ENCODE measurements around the gene DPP6. TPM values are rescaled to one million over a fixed set of nuclear protein-coding genes. Genes with fewer than 3 reads are reported as not detected.

DPP6 gene
- total RNA-seq, 2 experiments from 2014 or later: not detected

- intact Hi-C loops (cut with DNase I, micrococcal nuclease): no loop called here
- Mint-ChIP-seq H3K36me3 (ENCODE audit: low read depth) (no peaks in the 10 kb centered on the region), H3K9me3 (no peaks in the 10 kb centered on the region), H3K27me3 (peaks cover 3% of the 10 kb centered on the region), H3K27ac (no peak overlapping the region), H3K4me3 (no peak overlapping the region), H3K4me1 (ENCODE audit: low read depth) (no peaks in the 10 kb centered on the region)
- Histone ChIP-seq H3K9me3 (ENCODE audit: control insufficient read depth in 1 of 2, insufficient read depth in 1 of 2, low read length in 2 of 2) (peaks cover 0 to 26% of the 10 kb centered on the region in 2 experiments), H3K4me1 (ENCODE audit: insufficient read depth, low read length) (no peaks in the 10 kb centered on the region), H3K4me3 (ENCODE audit: low read length) (no peak overlapping the region), H3K27ac (ENCODE audit: low read depth in 1 of 2, low read length in 2 of 2) (no peak overlapping the region), H3K27me3 (ENCODE audit: control insufficient read depth in 1 of 2, insufficient read depth in 2 of 2, low read length in 2 of 2) (peaks cover 0 to 6% of the 10 kb centered on the region in 2 experiments), H3K36me3 (ENCODE audit: insufficient read depth, low read length) (no peaks in the 10 kb centered on the region)
- no peak for ATAC-seq (ENCODE audit: poor library complexity)
- ChIA-PET POLR2A (no interaction called here), CTCF (no interaction called here)
- no peak for TF ChIP-seq CTCF (IDR thresholded peaks at IDR 0.05)
- DNase-seq: no peak
These were observed 834.4 kb downstream of the DPP6 start for GRCh38 chr7:154886591-154886990.

GRCh38 chr7:154888690-154889089 is 836.5 kb downstream of the DPP6 start:
- no peaks in the 10 kb centered on the region for H3K36me3 ChIP-seq (ENCODE audit: insufficient read depth, low read length)
- no peak overlapping the region for H3K27ac ChIP-seq (ENCODE audit: low read depth in 1 of 2, low read length in 2 of 2)
- POLR2A ChIA-PET: no interaction called here
- peaks cover 0 to 30% of the 10 kb centered on the region in 2 experiments for H3K9me3 ChIP-seq (ENCODE audit: control insufficient read depth in 1 of 2, insufficient read depth in 1 of 2, low read length in 2 of 2)
- CTCF ChIA-PET: no interaction called here
- Mint-ChIP-seq H3K4me3 (no peak overlapping the region), H3K9me3 (no peaks in the 10 kb centered on the region), H3K27me3 (peaks cover 14% of the 10 kb centered on the region), H3K4me1 (ENCODE audit: low read depth) (no peaks in the 10 kb centered on the region), H3K36me3 (ENCODE audit: low read depth) (no peaks in the 10 kb centered on the region), H3K27ac (no peak overlapping the region)
- ATAC-seq (ENCODE audit: poor library complexity): no peak
- H3K4me3 ChIP-seq (ENCODE audit: low read length): no peak overlapping the region
- peaks cover 0 to 6% of the 10 kb centered on the region in 2 experiments for H3K27me3 ChIP-seq (ENCODE audit: control insufficient read depth in 1 of 2, insufficient read depth in 2 of 2, low read length in 2 of 2)
- intact Hi-C loops (cut with DNase I, micrococcal nuclease): no loop called here
- H3K4me1 ChIP-seq (ENCODE audit: insufficient read depth, low read length): no peaks in the 10 kb centered on the region
- TF ChIP-seq CTCF (IDR thresholded peaks at IDR 0.05): no peak
- no peak for DNase-seq

- H3K9me3 Mint-ChIP-seq: no peaks in the 10 kb centered on the region
- Histone ChIP-seq H3K27ac (ENCODE audit: low read depth in 1 of 2, low read length in 2 of 2) (no peak overlapping the region), H3K27me3 (ENCODE audit: control insufficient read depth in 1 of 2, insufficient read depth in 2 of 2, low read length in 2 of 2) (peaks cover 0 to 10% of the 10 kb centered on the region in 2 experiments), H3K4me1 (ENCODE audit: insufficient read depth, low read length) (no peaks in the 10 kb centered on the region), H3K9me3 (ENCODE audit: control insufficient read depth in 1 of 2, insufficient read depth in 1 of 2, low read length in 2 of 2) (peaks cover 0 to 15% of the 10 kb centered on the region in 2 experiments), H3K36me3 (ENCODE audit: insufficient read depth, low read length) (no peaks in the 10 kb centered on the region), H3K4me3 (ENCODE audit: low read length) (no peak overlapping the region)
- H3K4me3 Mint-ChIP-seq: no peak overlapping the region
- intact Hi-C loops (cut with DNase I, micrococcal nuclease): no loop called here
- H3K27ac Mint-ChIP-seq: no peak overlapping the region
- DNase-seq (no peak), ATAC-seq (ENCODE audit: poor library complexity) (no peak)
- TF ChIP-seq CTCF (IDR thresholded peaks at IDR 0.05): no peak
- no peaks in the 10 kb centered on the region for H3K36me3 Mint-ChIP-seq (ENCODE audit: low read depth)
- ChIA-PET POLR2A (no interaction called here), CTCF (no interaction called here)
- H3K27me3 Mint-ChIP-seq: peaks cover 25% of the 10 kb centered on the region
- no peaks in the 10 kb centered on the region for H3K4me1 Mint-ChIP-seq (ENCODE audit: low read depth)
These were observed 840.3 kb downstream of the DPP6 start for GRCh38 chr7:154892459-154892858.

Measured in CD4-positive, alpha-beta T cell (primary cell).